HepG2 (cell line): ENCODE data around the gene MAPK7.

ENCODE experiments used
- FOXA1 ChIP-seq, 2 experiments: fragments of 450-650 bp in 1 of 2; sonication (generic) in 1 of 2; formaldehyde crosslinking in 1 of 2; IDR thresholded peaks; 2 replicates each; pipeline versions ENCODE4 v1.4.0 to v1.6.1; 2016 to 2020; ENCODE audit warnings: missing genetic modification reagents in 1 of 2
- IRF2 ChIP-seq: IDR thresholded peaks from 2 replicates; pipeline ENCODE4 v1.6.1; 2018; ENCODE audit warnings: missing genetic modification reagents, missing compliant biosample characterization
- SIN3A ChIP-seq: IDR thresholded peaks from 2 replicates; pipeline ENCODE4 v1.6.1; 2011; ENCODE audit warnings: low read depth, mild to moderate bottlenecking, control low read depth, low read length, borderline replicate concordance
- TAF1 ChIP-seq: sonication (generic); formaldehyde crosslinking; IDR thresholded peaks from 2 replicates; pipeline ENCODE4 v1.4.0; 2020; ENCODE audit warnings: missing genetic modification reagents
- ZNF282 ChIP-seq: fragments of 450-650 bp; IDR thresholded peaks from 2 replicates; pipeline ENCODE4 v1.6.1; 2018; ENCODE audit not compliant: partially characterized antibody
- TF ChIP-seq, protein P1 (sequence below): sonication (generic); formaldehyde crosslinking; IDR thresholded peaks from 2 replicates; pipeline ENCODE4 v1.4.0; 2020; ENCODE audit warnings: mild to moderate bottlenecking, missing genetic modification reagents
- TF ChIP-seq, protein P2 (sequence below): sonication (generic); formaldehyde crosslinking; IDR thresholded peaks from 2 replicates; pipeline ENCODE4 v1.5.0; 2020; ENCODE audit warnings: mild to moderate bottlenecking, missing genetic modification reagents, moderate library complexity
- TF ChIP-seq, protein P3 (sequence below): sonication (generic); IDR thresholded peaks from 2 replicates; pipeline ENCODE4 v1.6.1; 2016; ENCODE audit warnings: low read depth, borderline replicate concordance
- TF ChIP-seq, protein P4 (sequence below): sonication (generic); formaldehyde crosslinking; IDR thresholded peaks from 2 replicates; pipeline ENCODE4 v1.4.0; 2020; ENCODE audit warnings: missing genetic modification reagents
- TF ChIP-seq, protein P5 (sequence below): sonication (generic); formaldehyde crosslinking; IDR thresholded peaks from 2 replicates; pipeline ENCODE4 v1.4.0; 2020; ENCODE audit warnings: mild to moderate bottlenecking, missing genetic modification reagents

DNA sequence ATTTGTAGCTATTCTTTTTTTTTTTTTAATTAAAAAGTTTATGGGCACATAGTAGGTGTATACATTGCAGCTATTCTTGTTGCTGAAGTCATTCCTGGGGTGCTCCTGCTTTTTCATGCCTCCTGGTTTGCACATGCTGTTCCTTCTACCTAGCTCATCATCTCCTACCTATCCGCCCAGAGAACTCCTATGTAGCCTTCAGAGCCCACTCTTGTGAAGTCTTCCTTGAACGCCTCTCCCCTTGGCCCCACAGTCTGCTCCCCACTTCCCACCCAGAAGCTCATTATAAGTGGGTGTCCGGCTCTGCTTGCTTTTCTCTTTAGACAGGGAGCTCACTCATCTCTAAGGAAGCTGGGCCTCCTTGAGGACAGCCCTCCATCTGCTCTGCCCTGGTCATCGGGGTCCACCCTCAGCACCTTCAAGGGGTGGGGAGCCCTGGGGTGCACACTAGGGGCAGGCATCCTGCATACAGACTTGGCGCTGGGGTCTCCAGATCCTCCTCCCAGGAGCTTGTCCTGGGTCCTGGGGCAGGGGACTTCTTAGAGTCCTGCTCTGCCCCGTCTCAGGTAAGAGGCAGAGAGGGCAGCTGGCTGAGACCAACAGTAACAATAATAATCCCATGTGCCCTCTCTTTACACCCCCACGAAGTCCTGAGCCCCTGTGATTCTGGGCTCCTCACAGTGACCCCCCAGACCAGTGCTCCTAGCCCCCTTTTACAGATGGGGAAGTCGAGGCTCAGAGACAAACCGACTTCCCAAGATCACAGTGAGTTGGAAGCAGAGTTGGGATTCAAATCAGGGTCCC lies 12.3 kb upstream of the MAPK7 start:
- no peak for TF ChIP-seq ZNF282
- TF ChIP-seq, protein P1, sequence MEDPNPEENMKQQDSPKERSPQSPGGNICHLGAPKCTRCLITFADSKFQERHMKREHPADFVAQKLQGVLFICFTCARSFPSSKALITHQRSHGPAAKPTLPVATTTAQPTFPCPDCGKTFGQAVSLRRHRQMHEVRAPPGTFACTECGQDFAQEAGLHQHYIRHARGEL (CRISPR knock-in tag) = no peak
- no peak for TF ChIP-seq TAF1 (CRISPR knock-in tag)
- no peak for TF ChIP-seq IRF2 (CRISPR knock-in tag)
- TF ChIP-seq, protein P2, sequence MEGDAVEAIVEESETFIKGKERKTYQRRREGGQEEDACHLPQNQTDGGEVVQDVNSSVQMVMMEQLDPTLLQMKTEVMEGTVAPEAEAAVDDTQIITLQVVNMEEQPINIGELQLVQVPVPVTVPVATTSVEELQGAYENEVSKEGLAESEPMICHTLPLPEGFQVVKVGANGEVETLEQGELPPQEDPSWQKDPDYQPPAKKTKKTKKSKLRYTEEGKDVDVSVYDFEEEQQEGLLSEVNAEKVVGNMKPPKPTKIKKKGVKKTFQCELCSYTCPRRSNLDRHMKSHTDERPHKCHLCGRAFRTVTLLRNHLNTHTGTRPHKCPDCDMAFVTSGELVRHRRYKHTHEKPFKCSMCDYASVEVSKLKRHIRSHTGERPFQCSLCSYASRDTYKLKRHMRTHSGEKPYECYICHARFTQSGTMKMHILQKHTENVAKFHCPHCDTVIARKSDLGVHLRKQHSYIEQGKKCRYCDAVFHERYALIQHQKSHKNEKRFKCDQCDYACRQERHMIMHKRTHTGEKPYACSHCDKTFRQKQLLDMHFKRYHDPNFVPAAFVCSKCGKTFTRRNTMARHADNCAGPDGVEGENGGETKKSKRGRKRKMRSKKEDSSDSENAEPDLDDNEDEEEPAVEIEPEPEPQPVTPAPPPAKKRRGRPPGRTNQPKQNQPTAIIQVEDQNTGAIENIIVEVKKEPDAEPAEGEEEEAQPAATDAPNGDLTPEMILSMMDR (CRISPR knock-in tag) = no peak
- no peak for TF ChIP-seq SIN3A
- TF ChIP-seq, protein P3, sequence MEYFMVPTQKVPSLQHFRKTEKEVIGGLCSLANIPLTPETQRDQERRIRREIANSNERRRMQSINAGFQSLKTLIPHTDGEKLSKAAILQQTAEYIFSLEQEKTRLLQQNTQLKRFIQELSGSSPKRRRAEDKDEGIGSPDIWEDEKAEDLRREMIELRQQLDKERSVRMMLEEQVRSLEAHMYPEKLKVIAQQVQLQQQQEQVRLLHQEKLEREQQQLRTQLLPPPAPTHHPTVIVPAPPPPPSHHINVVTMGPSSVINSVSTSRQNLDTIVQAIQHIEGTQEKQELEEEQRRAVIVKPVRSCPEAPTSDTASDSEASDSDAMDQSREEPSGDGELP = no peak
- no peak for TF ChIP-seq FOXA1 (IDR thresholded peaks at IDR 0.05)
- TF ChIP-seq FOXA1 (CRISPR knock-in tag; IDR thresholded peaks at IDR 0.05) = no peak
- TF ChIP-seq, protein P4, sequence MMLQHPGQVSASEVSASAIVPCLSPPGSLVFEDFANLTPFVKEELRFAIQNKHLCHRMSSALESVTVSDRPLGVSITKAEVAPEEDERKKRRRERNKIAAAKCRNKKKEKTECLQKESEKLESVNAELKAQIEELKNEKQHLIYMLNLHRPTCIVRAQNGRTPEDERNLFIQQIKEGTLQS = no peak
- TF ChIP-seq, protein P5, sequence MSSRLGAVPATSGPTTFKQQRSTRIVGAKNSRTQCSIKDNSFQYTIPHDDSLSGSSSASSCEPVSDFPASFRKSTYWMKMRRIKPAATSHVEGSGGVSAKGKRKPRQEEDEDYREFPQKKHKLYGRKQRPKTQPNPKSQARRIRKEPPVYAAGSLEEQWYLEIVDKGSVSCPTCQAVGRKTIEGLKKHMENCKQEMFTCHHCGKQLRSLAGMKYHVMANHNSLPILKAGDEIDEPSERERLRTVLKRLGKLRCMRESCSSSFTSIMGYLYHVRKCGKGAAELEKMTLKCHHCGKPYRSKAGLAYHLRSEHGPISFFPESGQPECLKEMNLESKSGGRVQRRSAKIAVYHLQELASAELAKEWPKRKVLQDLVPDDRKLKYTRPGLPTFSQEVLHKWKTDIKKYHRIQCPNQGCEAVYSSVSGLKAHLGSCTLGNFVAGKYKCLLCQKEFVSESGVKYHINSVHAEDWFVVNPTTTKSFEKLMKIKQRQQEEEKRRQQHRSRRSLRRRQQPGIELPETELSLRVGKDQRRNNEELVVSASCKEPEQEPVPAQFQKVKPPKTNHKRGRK (CRISPR knock-in tag) = no peak
